Psoas muscle (tissue), 8 donors: ENCODE measurements around the gene RPS6KB2. TPM values are rescaled to one million over a fixed set of nuclear protein-coding genes. Genes with fewer than 3 reads are reported as not detected.
A peak's percentile ranks its signal among the peaks of the same experiment; 100 is the strongest.

ENCODE experiments used
- ATAC-seq, 4 donors: fragments of 200-7000 bp; cut with Tn5 transposase; one replicate each; pipeline ENCODE4 v1.9.1; 2020; ENCODE audit warnings: moderate library complexity in 3 of 4, mild to moderate bottlenecking in 2 of 4
- DNase-seq, 2 donors: peaks; one replicate each; pipeline ENCODE4 v3.0.0-alpha.2; 2020
- H3K27ac ChIP-seq: fragments of 200-600 bp; one replicate; pipeline ENCODE4 v1.8.0; 2022
- H3K27me3 ChIP-seq, 3 donors: fragments of 200-600 bp in 1 of 3; one replicate each; pipeline versions ENCODE4 v1.6.1 to v1.8.0; 2013 to 2022; ENCODE audit warnings: low read length in 2 of 3, mild to moderate bottlenecking in 2 of 3, moderate library complexity in 1 of 3; ENCODE audit not compliant: insufficient read depth in 3 of 3
- H3K36me3 ChIP-seq, 2 donors: fragments of 200-600 bp in 1 of 2; one replicate each; pipeline versions ENCODE4 v1.6.1 to v1.8.0; 2013 to 2022; ENCODE audit warnings: low read depth in 1 of 2, mild to moderate bottlenecking in 1 of 2, moderate library complexity in 1 of 2; ENCODE audit not compliant: insufficient read depth in 1 of 2
- H3K4me1 ChIP-seq: fragments of 200-600 bp; one replicate; pipeline ENCODE4 v1.8.0; 2022
- H3K4me3 ChIP-seq: fragments of 200-600 bp; one replicate; pipeline ENCODE4 v1.8.0; 2022; ENCODE audit warnings: mild to moderate bottlenecking
- H3K9me3 ChIP-seq: fragments of 200-600 bp; one replicate; pipeline ENCODE4 v1.8.0; 2022
- WGBS, 3 donors: extraction: QIAGEN DNeasy Blood & Tissue Kit; methylation state at CpG; one replicate each; pipeline versions ENCODE4 v1.1.6 to v1.1.7; 2013; 5-methylcytosine and 5-hydroxymethylcytosine counted together
- intact Hi-C, 2 donors: fragments of 100-400 bp; cut with DNase I; formaldehyde crosslinking; loops; one replicate each; pipeline versions ENCODE4 v1.11.0 to v1.14.2; 2022
- polyA plus RNA-seq, 3 donors: library from polyadenylated mRNA; stranded (reverse); fragments of 200-250 nt; gene quantifications; one replicate each; pipeline ENCODE4 v1.2.3, GENCODE V29; 2013
- total RNA-seq, 4 donors: library from RNA; stranded (reverse); fragmentation: NEBNext Ultra II Directional in 2 of 4; extraction: Animal tissue kit (Norgen Biotek cat#: 25700) in 2 of 4; gene quantifications; one replicate each; pipeline versions ENCODE4 v1.2.1 to v1.2.4, GENCODE V29; 2021 to 2023
- TF ChIP-seq, protein P1 (sequence below): fragments of 200-600 bp; IDR thresholded peaks from one replicate; pipeline ENCODE4 v1.8.0; 2022; ENCODE audit warnings: antibody characterized with exemption
- donor health status: healthy with polysubstance abuse.
- donor health status: DM: no; HTN: no; CAD: no; lungs with moderate emphysema.
- donor health status: Bipolar disorder and iron deficiency.
- donor health status: healthy.
- donor health status: DM: yes; HTN: yes; CAD: no.
- donor health status: DM: no; HTN: no; CAD: no.
- donor health status: DM: no; HTN: no; CAD: no.
- donor health status: DM: yes; HTN: yes; CAD: no.

Gene RPS6KB2
- total and polyA plus RNA-seq, 7 donors, result 23.1 to 64.6 (median 27.2) TPM

DNA sequence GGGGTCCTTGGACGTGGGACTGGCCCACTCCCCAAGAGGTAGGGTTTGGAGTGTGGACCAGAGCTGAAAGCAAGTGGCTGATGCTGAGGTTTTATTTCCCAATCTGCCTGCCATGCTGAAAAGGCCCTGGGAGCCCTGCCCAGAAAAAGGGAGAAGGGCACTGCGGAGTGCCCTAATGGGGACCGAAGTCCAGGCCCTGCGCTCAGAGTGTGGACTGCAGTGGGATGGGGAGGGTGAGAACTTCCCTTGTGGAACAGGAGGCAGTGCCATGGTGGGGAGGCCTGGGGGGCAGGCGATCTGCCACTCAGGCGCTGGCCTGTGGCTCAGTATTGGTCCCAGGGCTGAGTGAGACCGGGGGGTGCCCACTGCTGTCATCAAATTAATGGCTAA, 19.9 kb downstream of the RPS6KB2 start:
- WGBS, 3 donors, result 89 to 93% (median 89%) methylated on average over 7 of the region's 7 CpGs
- ATAC-seq (no peak), DNase-seq (no peak)
- Histone ChIP-seq H3K27me3 (no peaks in the 10 kb centered on the region), H3K9me3 (no peaks in the 10 kb centered on the region), H3K4me1 (peaks cover 3% of the 10 kb centered on the region), H3K4me3 (no peak overlapping the region), H3K36me3 (no peaks in the 10 kb centered on the region), H3K27ac (no peak overlapping the region)
- TF ChIP-seq, protein P1, sequence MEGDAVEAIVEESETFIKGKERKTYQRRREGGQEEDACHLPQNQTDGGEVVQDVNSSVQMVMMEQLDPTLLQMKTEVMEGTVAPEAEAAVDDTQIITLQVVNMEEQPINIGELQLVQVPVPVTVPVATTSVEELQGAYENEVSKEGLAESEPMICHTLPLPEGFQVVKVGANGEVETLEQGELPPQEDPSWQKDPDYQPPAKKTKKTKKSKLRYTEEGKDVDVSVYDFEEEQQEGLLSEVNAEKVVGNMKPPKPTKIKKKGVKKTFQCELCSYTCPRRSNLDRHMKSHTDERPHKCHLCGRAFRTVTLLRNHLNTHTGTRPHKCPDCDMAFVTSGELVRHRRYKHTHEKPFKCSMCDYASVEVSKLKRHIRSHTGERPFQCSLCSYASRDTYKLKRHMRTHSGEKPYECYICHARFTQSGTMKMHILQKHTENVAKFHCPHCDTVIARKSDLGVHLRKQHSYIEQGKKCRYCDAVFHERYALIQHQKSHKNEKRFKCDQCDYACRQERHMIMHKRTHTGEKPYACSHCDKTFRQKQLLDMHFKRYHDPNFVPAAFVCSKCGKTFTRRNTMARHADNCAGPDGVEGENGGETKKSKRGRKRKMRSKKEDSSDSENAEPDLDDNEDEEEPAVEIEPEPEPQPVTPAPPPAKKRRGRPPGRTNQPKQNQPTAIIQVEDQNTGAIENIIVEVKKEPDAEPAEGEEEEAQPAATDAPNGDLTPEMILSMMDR, result no peak
- intact Hi-C loops, result no loop called here

DNA sequence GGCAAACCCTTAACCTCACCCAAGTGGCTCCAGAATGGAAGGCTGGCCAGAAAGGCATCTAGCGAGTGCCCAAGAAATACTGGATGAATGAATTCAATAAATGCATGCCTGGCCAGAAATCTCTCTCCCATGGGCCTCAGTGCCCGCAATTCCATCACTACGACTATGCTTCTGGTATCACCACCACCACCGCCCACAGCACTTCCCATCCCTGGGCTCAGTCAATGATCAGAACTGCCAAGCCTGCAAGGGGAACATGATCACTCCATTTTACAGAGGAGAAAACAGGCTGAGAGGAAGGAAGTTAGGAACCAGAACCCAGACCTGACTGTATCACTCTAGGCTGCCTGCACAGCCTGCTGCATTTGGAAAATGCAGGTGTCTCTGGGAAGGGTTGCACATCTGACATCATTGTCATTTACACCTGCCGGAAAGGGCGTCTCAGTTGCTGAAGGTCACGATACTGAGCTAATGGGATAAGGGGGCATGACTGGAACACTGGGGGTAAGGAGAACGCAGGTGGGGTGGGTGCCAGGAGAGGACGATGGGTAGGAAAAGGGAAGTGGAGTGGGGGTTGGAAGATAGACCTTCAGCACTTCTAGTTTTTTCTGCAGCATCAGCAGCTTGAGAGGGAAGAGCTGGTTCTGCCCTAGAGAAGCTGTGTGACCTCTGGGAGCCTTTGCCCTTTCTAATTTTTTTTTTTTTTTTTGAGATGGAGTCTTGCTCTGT, 21.0 kb downstream of the RPS6KB2 start:
- WGBS, 3 donors, result 51 to 64% (median 58%) methylated on average over 9 of the region's 9 CpGs
- H3K4me3 ChIP-seq, result no peak overlapping the region
- TF ChIP-seq, protein P1, result no peak
- H3K9me3 ChIP-seq, result no peaks in the 10 kb centered on the region
- intact Hi-C loops, result no loop called here
- no peaks in the 10 kb centered on the region for H3K36me3 ChIP-seq
- no peak overlapping the region for H3K27ac ChIP-seq
- H3K4me1 ChIP-seq, result peaks cover 3% of the 10 kb centered on the region
- no peaks in the 10 kb centered on the region for H3K27me3 ChIP-seq
- DNase-seq, result no peak
- ATAC-seq, result no peak

DNA sequence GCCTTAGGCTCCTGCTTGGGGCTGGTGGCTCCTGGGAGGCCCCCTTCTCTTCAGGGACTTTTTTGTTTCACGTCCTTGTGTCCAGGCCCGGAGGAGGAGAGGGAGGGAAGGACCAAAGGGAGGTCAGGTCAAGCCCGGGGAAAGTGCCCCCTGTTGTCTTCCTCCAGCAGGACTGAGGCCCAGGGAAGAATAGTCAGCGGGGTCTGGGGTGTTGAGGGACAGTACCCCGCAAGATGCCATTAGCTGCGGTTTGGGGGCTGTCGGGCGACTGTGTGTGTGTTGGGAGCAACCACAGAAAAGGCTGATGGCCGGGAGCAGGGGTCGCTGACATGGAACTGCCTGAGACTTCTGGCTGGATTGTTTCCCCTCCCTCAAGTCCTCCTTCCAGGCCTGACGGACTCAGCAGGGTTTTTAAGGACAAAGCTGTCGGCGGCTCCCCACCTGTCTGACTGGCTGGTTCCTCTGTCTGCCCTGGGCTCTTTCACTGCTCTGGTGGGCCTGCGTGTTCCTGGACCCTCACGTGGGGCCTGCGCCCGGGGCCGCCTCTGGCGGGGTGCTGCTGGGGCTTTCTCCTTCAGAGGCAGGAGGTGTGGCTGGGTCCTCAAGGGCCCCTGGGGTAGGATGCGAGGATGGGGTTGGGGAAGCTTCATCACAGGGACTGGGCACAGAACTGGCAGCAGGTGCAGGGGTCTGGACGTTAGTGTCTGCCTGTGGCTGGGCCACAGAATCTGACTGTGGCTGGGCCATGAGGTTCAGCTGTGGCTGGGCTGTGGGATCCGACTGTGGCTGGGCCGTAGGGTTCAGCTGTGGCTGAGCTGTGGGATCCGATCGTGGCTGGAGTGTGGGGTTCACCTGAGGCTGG, 22.7 kb downstream of the RPS6KB2 start:
- Histone ChIP-seq H3K4me3 (no peak overlapping the region), H3K27me3 (no peaks in the 10 kb centered on the region), H3K9me3 (no peaks in the 10 kb centered on the region), H3K4me1 (peaks cover 3% of the 10 kb centered on the region), H3K36me3 (no peaks in the 10 kb centered on the region), H3K27ac (no peak overlapping the region)
- WGBS, 3 donors, result 87 to 90% (median 88%) methylated on average over 22 to 25 of the region's 25 CpGs
- intact Hi-C loops, result no loop called here
- no peak for ATAC-seq
- TF ChIP-seq, protein P1, result no peak
- no peak for DNase-seq

DNA sequence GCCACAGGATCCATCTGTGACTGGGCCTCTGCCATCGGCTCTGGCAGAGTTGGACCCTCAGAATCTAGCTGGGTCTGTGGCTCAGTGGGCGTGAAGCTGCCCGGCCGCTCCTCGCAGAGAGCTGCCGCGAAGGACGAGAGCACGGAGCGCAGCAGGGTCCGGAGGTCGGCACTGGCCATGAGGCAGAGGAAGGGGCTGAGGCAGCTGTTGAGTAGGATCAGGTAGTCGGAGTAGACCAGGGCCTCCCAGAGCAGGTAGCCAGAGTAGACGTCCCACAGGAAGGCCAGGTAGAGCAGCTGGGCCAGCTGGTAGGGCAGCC, 23.3 kb downstream of the RPS6KB2 start:
- 88 to 92% (median 88%) methylated on average over 14 of the region's 14 CpGs for WGBS, 3 donors
- TF ChIP-seq, protein P1, result no peak
- DNase-seq, result no peak

More for the DNA sequence above, 23.3 kb downstream of the RPS6KB2 start:
- peak in 1 of 4 donors; percentile 6 for ATAC-seq
- no peak overlapping the region for H3K27ac ChIP-seq
- intact Hi-C loops, result no loop called here
- H3K4me1 ChIP-seq, result peaks cover 3% of the 10 kb centered on the region
- H3K36me3 ChIP-seq, result no peaks in the 10 kb centered on the region
- H3K4me3 ChIP-seq, result no peak overlapping the region
- H3K9me3 ChIP-seq, result no peaks in the 10 kb centered on the region
- H3K27me3 ChIP-seq, result no peaks in the 10 kb centered on the region
